Bronchial epithelial cell (primary cell): ENCODE measurements around the gene ANKRD11. TPM values are rescaled to one million over a fixed set of nuclear protein-coding genes. Genes with fewer than 3 reads are reported as not detected.
"Not testable (repeated sequence)": the region's sequence is repeated elsewhere in the genome, so short reads cannot be mapped to it uniquely, and the experiment has no call there.

Experiments
- DNase-seq: peaks from one replicate; pipeline ENCODE4 v3.0.0-alpha.2; 2010; ENCODE audit warnings: low read depth
- FAIRE-seq: peaks from 2 replicates; lab custom pipeline; 2011; peaks lifted over from hg19 to GRCh38; lab: Jason Lieb, UNC
- H3K27me3 ChIP-seq: 2 replicates; pipeline ENCODE4 v1.5.1; 2011; ENCODE audit warnings: low read length; ENCODE audit not compliant: control insufficient read depth, insufficient read depth
- H3K36me3 ChIP-seq: 2 replicates; pipeline ENCODE4 v1.5.1; 2011; ENCODE audit warnings: low read length; ENCODE audit not compliant: control insufficient read depth, insufficient read depth
- H3K4me3 ChIP-seq: 2 replicates; pipeline ENCODE4 v1.5.1; 2011; ENCODE audit warnings: mild to moderate bottlenecking, low read depth, low read length, control low read depth
- total RNA-seq: library from RNA; depleted of rRNA; stranded (reverse); fragments of >200 nt; gene quantifications from 2 replicates; pipeline ENCODE4 v1.2.1, GENCODE V29; 2014
- TF ChIP-seq, protein P1 (sequence below): IDR thresholded peaks from 2 replicates; pipeline ENCODE4 v1.5.1; 2011; ENCODE audit warnings: mild to moderate bottlenecking, moderate library complexity, low read length, control low read depth, inconsistent platforms; ENCODE audit not compliant: insufficient read depth, severe bottlenecking

Gene ANKRD11
- total RNA-seq, 1 donor from 2014 or later = 64.5 TPM

DNA sequence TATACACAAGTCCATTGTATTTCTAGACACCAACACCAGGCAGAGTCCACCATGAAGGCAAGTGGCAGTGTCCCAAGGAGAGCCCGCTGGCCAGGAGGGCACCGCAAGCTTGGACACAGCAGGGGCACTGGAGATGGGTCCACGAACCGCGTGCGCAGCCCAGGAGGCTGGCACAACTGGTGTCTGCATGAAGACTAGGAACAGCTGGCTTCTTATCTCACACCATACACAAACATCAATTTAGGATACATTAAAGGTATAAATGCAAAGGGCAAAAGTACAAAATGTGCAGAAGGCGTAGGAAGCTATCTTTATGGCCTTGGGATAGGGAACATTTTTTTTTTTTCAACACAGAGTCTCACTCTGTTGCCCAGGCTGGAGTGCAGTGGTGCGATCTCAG lies 52.4 kb downstream of the ANKRD11 start:
- DNase-seq (no peak), FAIRE-seq (no peak)
- Histone ChIP-seq H3K36me3 (peaks cover 4% of the 10 kb centered on the region), H3K4me3 (no peak overlapping the region), H3K27me3 (no peaks in the 10 kb centered on the region)
- TF ChIP-seq, protein P1, sequence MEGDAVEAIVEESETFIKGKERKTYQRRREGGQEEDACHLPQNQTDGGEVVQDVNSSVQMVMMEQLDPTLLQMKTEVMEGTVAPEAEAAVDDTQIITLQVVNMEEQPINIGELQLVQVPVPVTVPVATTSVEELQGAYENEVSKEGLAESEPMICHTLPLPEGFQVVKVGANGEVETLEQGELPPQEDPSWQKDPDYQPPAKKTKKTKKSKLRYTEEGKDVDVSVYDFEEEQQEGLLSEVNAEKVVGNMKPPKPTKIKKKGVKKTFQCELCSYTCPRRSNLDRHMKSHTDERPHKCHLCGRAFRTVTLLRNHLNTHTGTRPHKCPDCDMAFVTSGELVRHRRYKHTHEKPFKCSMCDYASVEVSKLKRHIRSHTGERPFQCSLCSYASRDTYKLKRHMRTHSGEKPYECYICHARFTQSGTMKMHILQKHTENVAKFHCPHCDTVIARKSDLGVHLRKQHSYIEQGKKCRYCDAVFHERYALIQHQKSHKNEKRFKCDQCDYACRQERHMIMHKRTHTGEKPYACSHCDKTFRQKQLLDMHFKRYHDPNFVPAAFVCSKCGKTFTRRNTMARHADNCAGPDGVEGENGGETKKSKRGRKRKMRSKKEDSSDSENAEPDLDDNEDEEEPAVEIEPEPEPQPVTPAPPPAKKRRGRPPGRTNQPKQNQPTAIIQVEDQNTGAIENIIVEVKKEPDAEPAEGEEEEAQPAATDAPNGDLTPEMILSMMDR = no peak

DNA sequence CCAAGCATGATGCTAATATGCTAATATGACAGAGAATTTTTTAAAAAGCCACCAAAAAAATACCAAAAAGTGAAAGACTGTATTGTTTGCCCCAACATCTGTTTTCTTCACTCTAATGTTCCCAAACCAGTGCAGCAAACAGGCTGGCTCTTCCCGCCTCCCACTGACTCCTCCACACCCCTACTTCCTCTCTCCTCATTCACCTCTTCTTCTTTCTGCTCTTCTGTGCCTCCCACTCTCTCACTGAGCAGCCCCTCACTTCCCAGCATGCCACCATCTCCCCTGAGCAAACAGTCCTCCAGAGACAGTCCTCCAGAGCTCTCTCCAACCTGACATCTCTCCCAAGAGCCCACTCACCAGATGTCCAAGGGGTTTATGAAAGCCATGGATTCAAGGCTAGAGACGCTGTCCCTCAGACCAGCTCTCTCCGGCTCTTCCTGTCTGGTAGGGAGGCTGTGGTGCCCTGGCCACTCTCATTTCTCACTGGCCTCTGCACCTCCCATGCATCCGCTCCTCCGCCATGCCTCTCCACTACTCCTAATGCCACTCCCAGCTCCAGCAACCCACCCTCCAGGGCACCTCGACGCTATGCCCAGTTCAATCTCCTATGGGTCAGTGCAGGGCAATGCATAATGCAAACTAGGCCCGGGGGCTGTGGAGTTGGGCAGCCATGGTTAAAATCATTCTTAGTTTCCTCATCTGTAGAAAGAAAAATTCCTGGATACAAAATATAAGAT lies 52.9 kb downstream of the ANKRD11 start:
- FAIRE-seq = no peak
- Histone ChIP-seq H3K4me3 (no peak overlapping the region), H3K27me3 (no peaks in the 10 kb centered on the region), H3K36me3 (peaks cover 4% of the 10 kb centered on the region)
- TF ChIP-seq, protein P1 = no peak
- DNase-seq = no peak

DNA sequence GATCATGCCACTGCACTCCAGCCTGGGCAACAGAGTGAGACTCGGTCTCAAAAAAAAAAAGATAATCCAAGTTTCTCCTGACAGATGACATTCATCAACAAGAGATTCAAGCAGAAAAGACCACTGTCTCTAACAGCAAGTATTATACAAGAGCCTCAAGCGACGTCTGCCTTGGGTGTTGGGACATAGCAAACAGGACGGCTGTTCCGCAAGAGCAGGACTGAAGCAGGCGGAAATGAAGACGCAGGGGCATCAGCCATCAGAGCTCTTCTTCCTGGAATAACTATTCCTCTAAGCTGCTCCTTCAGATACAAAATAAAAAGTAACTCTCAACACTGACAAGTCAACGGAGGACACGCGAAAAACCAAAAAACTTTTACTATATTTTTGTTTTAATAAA lies 54.0 kb downstream of the ANKRD11 start:
- Histone ChIP-seq H3K36me3 (peaks cover 4% of the 10 kb centered on the region), H3K4me3 (no peak overlapping the region), H3K27me3 (no peaks in the 10 kb centered on the region)
- no peak for DNase-seq
- no peak for FAIRE-seq
- TF ChIP-seq, protein P1 = no peak

DNA sequence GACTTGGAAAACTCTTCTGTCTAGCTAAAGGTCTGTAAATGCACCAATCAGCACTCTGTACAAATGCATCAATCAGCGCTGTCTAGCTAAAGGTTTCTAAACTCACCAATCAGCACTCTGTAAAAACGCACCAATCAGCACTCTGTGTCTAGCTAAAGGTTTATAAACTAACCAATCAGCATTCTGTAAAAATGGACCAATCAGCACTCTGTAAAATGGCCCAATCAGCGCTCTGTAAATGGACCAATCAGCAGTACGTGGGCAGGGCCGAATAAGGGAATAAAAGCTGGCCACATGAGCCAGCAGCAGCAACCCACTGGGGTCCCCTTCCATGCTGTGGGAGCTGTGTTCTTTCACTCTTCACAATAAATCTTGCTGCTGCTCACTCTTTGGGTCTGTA lies 55.3 kb downstream of the ANKRD11 start:
- H3K4me3 ChIP-seq, DNase-seq, FAIRE-seq, H3K27me3 ChIP-seq, H3K36me3 ChIP-seq: not testable (repeated sequence)

DNA sequence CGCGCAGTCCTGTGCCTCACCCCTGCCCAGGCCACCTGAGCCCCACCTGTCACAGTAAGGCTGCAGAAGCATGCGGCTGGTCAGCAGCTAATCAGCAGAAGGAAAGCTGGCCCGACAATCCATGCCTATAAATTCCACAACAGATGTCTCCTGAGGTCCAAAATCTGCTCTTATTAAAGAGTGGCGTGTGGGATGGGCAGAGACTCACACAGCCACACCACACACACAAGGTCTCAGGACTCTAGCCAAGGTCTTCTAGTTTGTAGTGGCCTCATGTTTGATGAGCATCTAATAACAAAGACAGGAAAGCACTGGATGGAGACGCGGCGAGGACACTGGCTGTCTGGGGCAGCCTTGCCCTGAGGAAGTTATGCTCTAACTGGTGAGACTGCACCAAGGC lies 55.9 kb downstream of the ANKRD11 start:
- peaks cover 2% of the 10 kb centered on the region for H3K36me3 ChIP-seq
- DNase-seq = no peak
- H3K27me3 ChIP-seq = no peaks in the 10 kb centered on the region
- no peak for FAIRE-seq
- no peak overlapping the region for H3K4me3 ChIP-seq
- TF ChIP-seq, protein P1 = no peak

DNA sequence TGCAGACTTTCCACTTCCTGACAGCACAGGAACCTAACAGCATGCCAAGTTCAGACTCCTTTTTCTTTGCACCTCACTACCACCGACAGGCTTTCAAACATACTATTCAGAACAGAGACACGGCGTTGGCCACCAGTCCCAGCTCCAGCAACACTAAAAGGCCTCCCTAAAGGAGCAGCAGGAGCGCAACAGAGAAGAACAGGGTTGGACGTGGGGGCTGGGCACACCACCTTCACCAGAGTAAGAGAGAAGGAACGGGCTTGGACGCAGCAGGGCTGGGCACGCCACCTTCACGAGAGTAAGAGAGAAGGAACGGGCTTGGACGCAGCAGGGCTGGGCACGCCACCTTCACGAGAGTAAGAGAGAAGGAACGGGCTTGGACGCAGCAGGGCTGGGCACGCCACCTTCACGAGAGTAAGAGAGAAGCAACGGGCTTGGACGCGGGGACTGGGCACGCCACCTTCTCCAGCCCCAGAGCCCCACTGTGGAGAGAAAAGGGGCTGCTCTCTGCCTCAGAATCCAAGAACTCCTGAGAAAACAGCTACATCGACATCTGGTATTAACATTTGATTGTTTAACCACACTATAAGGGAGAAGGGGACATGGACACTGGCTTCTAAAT lies 56.9 kb downstream of the ANKRD11 start:
- DNase-seq, H3K36me3 ChIP-seq, FAIRE-seq, H3K4me3 ChIP-seq, H3K27me3 ChIP-seq: not testable (repeated sequence)
